PFSK-1 (cell line): Measurements from ENCODE around the gene MCOLN3.

Experiments used
- POLR2AphosphoS5 ChIP-seq: IDR thresholded peaks from 2 replicates; pipeline ENCODE4 v1.6.1; 2012; ENCODE audit warnings: low read depth, mild to moderate bottlenecking, control low read depth, low read length, moderate library complexity
- SIN3A ChIP-seq: IDR thresholded peaks from 2 replicates; pipeline ENCODE4 v1.6.1; 2012; ENCODE audit warnings: mild to moderate bottlenecking, low read length, moderate library complexity, borderline replicate concordance; ENCODE audit not compliant: insufficient read depth
- TAF1 ChIP-seq: IDR thresholded peaks from 2 replicates; pipeline ENCODE4 v1.6.1; 2012; ENCODE audit warnings: low read length, control low read depth, borderline replicate concordance; ENCODE audit not compliant: insufficient read depth
- TF ChIP-seq, protein P1 (sequence below), 2 experiments: IDR thresholded peaks; 2 replicates each; pipeline versions ENCODE4 v1.6.1 to v1.8.0; 2011 to 2012; ENCODE audit warnings: low read depth in 2 of 2, low read length in 2 of 2, control low read depth in 1 of 2, inconsistent platforms in 1 of 2, mild to moderate bottlenecking in 1 of 2, moderate library complexity in 1 of 2; ENCODE audit not compliant: insufficient read depth in 1 of 2

DNA sequence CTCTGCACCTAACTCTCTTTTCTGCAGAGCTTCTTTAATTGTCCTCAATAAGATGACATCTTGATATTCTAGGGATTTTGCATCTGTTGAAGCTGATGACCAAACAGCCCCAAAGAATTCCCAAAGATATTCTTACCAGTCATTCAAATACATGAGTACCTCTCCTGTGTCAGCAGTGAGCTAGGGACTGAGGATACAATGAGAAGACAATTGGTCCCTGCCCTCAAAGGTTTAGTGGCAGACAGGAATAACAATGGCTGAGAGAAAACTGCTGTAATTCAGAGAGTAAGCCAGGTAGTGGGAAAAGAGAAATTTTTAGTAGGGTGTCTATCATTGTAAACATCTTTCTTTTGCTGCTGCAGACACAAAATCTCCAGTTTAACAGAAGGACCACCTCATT is 5.9 kb downstream of the MCOLN3 start:
- no peak for TF ChIP-seq TAF1
- TF ChIP-seq POLR2AphosphoS5: no peak
- TF ChIP-seq, protein P1, sequence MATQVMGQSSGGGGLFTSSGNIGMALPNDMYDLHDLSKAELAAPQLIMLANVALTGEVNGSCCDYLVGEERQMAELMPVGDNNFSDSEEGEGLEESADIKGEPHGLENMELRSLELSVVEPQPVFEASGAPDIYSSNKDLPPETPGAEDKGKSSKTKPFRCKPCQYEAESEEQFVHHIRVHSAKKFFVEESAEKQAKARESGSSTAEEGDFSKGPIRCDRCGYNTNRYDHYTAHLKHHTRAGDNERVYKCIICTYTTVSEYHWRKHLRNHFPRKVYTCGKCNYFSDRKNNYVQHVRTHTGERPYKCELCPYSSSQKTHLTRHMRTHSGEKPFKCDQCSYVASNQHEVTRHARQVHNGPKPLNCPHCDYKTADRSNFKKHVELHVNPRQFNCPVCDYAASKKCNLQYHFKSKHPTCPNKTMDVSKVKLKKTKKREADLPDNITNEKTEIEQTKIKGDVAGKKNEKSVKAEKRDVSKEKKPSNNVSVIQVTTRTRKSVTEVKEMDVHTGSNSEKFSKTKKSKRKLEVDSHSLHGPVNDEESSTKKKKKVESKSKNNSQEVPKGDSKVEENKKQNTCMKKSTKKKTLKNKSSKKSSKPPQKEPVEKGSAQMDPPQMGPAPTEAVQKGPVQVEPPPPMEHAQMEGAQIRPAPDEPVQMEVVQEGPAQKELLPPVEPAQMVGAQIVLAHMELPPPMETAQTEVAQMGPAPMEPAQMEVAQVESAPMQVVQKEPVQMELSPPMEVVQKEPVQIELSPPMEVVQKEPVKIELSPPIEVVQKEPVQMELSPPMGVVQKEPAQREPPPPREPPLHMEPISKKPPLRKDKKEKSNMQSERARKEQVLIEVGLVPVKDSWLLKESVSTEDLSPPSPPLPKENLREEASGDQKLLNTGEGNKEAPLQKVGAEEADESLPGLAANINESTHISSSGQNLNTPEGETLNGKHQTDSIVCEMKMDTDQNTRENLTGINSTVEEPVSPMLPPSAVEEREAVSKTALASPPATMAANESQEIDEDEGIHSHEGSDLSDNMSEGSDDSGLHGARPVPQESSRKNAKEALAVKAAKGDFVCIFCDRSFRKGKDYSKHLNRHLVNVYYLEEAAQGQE (IDR thresholded peaks at IDR 0.05; ENCODE audit: insufficient read depth in 1 of 2, low read depth in 2 of 2, low read length in 2 of 2): no peak
- no peak for TF ChIP-seq SIN3A
